Measurements from ENCODE around the gene CAND1.

DNA sequence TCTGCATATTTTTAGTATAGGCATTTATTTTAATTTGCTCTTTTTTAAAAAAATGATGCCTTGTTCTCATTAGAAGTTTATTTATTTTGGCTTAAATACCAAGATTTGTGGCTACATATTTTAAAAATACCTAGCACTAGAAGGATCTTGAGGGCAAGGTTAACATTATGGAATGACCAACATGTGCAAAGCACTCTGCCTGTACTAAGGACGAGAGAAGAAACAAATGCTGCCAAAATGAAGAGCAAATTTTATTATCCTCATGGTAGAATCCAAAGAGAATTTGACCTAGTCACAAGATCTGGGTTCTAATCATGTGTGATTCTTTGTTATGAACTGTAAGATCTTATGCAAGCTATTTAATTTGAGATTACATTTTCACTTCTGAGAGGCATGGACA lies 2.8 kb downstream of the CAND1 start:
- TF ChIP-seq, protein P1, sequence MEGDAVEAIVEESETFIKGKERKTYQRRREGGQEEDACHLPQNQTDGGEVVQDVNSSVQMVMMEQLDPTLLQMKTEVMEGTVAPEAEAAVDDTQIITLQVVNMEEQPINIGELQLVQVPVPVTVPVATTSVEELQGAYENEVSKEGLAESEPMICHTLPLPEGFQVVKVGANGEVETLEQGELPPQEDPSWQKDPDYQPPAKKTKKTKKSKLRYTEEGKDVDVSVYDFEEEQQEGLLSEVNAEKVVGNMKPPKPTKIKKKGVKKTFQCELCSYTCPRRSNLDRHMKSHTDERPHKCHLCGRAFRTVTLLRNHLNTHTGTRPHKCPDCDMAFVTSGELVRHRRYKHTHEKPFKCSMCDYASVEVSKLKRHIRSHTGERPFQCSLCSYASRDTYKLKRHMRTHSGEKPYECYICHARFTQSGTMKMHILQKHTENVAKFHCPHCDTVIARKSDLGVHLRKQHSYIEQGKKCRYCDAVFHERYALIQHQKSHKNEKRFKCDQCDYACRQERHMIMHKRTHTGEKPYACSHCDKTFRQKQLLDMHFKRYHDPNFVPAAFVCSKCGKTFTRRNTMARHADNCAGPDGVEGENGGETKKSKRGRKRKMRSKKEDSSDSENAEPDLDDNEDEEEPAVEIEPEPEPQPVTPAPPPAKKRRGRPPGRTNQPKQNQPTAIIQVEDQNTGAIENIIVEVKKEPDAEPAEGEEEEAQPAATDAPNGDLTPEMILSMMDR (IDR thresholded peaks at IDR 0.05) = no peak
- TF ChIP-seq EZH2 (IDR thresholded peaks at IDR 0.05; ENCODE audit: borderline replicate concordance, insufficient read depth, low read depth, low read length, poor library complexity, severe bottlenecking) = no peak
